ENCODE measurements around the gene LGALS1. TPM values are rescaled to one million over a fixed set of nuclear protein-coding genes. Genes with fewer than 3 reads are reported as not detected.

Gene LGALS1
- polyA plus RNA-seq, 1 donor (not counting 4 experiments of a cell fraction or from before 2014, with no cell fraction given), result 2,086 TPM

- no peak for FAIRE-seq
- no peaks in the 10 kb centered on the region for H3K9me3 ChIP-seq (ENCODE audit: control insufficient read depth, low read depth, low read length)
- H3K9me1 ChIP-seq (ENCODE audit: control insufficient read depth, extremely low read depth, insufficient read depth, low read length), result no peaks in the 10 kb centered on the region
Observed at GRCh38 chr22:37663521-37664140, 11.8 kb upstream of the LGALS1 start.

GRCh38 chr22:37664249-37665101, 11.0 kb upstream of the LGALS1 start:
- no peak for FAIRE-seq
- peaks cover 19% of the 10 kb centered on the region for H3K79me2 ChIP-seq (ENCODE audit: control insufficient read depth, insufficient read depth, low read length)

More at GRCh38 chr22:37663521-37664140, 11.8 kb upstream of the LGALS1 start:
- Histone ChIP-seq H3K9ac (ENCODE audit: control insufficient read depth, extremely low read depth, insufficient read depth, low read length) (no peak overlapping the region), H3K4me3 (ENCODE audit: control insufficient read depth in 2 of 3, extremely low read depth in 1 of 3, insufficient read depth in 2 of 3, low read depth in 1 of 3, low read length in 3 of 3) (no peak overlapping the region), H4K20me1 (ENCODE audit: control insufficient read depth, extremely low read depth, insufficient read depth, low read length) (peaks cover 3% of the 10 kb centered on the region), H3K36me3 (ENCODE audit: control insufficient read depth in 2 of 2, extremely low read depth in 1 of 2, insufficient read depth in 2 of 2, low read length in 2 of 2) (peaks cover 4 to 8% of the 10 kb centered on the region in 2 experiments), H3K4me1 (ENCODE audit: control insufficient read depth, extremely low read depth, insufficient read depth, low read length) (peaks cover 13% of the 10 kb centered on the region), H3K4me2 (ENCODE audit: control insufficient read depth, extremely low read depth, insufficient read depth, low read depth, low read length) (no peak overlapping the region), H3K27me3 (ENCODE audit: control insufficient read depth, extremely low read depth, insufficient read depth, low read length) (no peaks in the 10 kb centered on the region), H3K27ac (ENCODE audit: control insufficient read depth, insufficient read depth, low read length) (no peak overlapping the region), H3K79me2 (ENCODE audit: control insufficient read depth, insufficient read depth, low read length) (peaks cover 23% of the 10 kb centered on the region), H2AFZ (ENCODE audit: control insufficient read depth, low read length) (no peak overlapping the region)
- DNase-seq (ENCODE audit: low read depth, low spot score), result no peak
- dilution Hi-C loops (cut with MboI; ENCODE audit: extremely low pct_ligation_motif_present, low sequenced_read_pairs), result no loop called here
- TF ChIP-seq EZH2 (IDR thresholded peaks at IDR 0.05; ENCODE audit: low read length) (no peak), CTCF (optimal IDR thresholded peaks at IDR 0.05 in 1 of 3, IDR thresholded peaks at IDR 0.05 in 1 of 3, conservative IDR thresholded peaks at IDR 0.05 in 1 of 3; ENCODE audit: extremely low read depth in 1 of 3, insufficient read depth in 2 of 3, low read length in 3 of 3) (no peak)

More at GRCh38 chr22:37664249-37665101, 11.0 kb upstream of the LGALS1 start:
- DNase-seq (ENCODE audit: low read depth, low spot score), result no peak
- H3K9ac ChIP-seq (ENCODE audit: control insufficient read depth, extremely low read depth, insufficient read depth, low read length), result no peak overlapping the region
- H3K4me3 ChIP-seq (ENCODE audit: control insufficient read depth in 2 of 3, extremely low read depth in 1 of 3, insufficient read depth in 2 of 3, low read depth in 1 of 3, low read length in 3 of 3), result no peak overlapping the region
- peaks cover 4 to 8% of the 10 kb centered on the region in 2 experiments for H3K36me3 ChIP-seq (ENCODE audit: control insufficient read depth in 2 of 2, extremely low read depth in 1 of 2, insufficient read depth in 2 of 2, low read length in 2 of 2)
- H2AFZ ChIP-seq (ENCODE audit: control insufficient read depth, low read length), result no peak overlapping the region
- H3K9me1 ChIP-seq (ENCODE audit: control insufficient read depth, extremely low read depth, insufficient read depth, low read length), result no peaks in the 10 kb centered on the region
- H3K4me1 ChIP-seq (ENCODE audit: control insufficient read depth, extremely low read depth, insufficient read depth, low read length), result peaks cover 10% of the 10 kb centered on the region
- H3K27me3 ChIP-seq (ENCODE audit: control insufficient read depth, extremely low read depth, insufficient read depth, low read length), result no peaks in the 10 kb centered on the region
- no peak overlapping the region for H3K27ac ChIP-seq (ENCODE audit: control insufficient read depth, insufficient read depth, low read length)
- peaks cover 3% of the 10 kb centered on the region for H4K20me1 ChIP-seq (ENCODE audit: control insufficient read depth, extremely low read depth, insufficient read depth, low read length)
- no peak overlapping the region for H3K4me2 ChIP-seq (ENCODE audit: control insufficient read depth, extremely low read depth, insufficient read depth, low read depth, low read length)
- H3K9me3 ChIP-seq (ENCODE audit: control insufficient read depth, low read depth, low read length), result no peaks in the 10 kb centered on the region
- TF ChIP-seq EZH2 (IDR thresholded peaks at IDR 0.05; ENCODE audit: low read length) (no peak), CTCF (optimal IDR thresholded peaks at IDR 0.05 in 1 of 3, IDR thresholded peaks at IDR 0.05 in 1 of 3, conservative IDR thresholded peaks at IDR 0.05 in 1 of 3; ENCODE audit: extremely low read depth in 1 of 3, insufficient read depth in 2 of 3, low read length in 3 of 3) (no peak)
- dilution Hi-C loops (cut with MboI; ENCODE audit: extremely low pct_ligation_motif_present, low sequenced_read_pairs), result no loop called here

Data from keratinocyte (primary cell).